GM13977 (cell line): Measurements from ENCODE around the gene ZNF536.

ENCODE experiments used
- DNase-seq: peaks from one replicate; pipeline ENCODE4 v3.0.0; 2012; ENCODE audit warnings: low spot score
- CTCF ChIP-seq: IDR thresholded peaks from 2 replicates; pipeline ENCODE4 v1.5.1; 2012; ENCODE audit warnings: mild to moderate bottlenecking, control low read depth; ENCODE audit not compliant: insufficient read depth; ENCODE audit errors: extremely low read depth, missing control alignments
- in situ Hi-C: fragments of 300-500 bp; cut with MboI; formaldehyde crosslinking; loops from one replicate; pipeline ENCODE4 v1.12.0; 2022; ENCODE audit warnings: low sequenced_read_pairs, low pct_unique_long_range_greater_than_20kb, mixed read lengths, inconsistent platforms; ENCODE audit not compliant: unreplicated experiment

ZNF536 gene

DNA sequence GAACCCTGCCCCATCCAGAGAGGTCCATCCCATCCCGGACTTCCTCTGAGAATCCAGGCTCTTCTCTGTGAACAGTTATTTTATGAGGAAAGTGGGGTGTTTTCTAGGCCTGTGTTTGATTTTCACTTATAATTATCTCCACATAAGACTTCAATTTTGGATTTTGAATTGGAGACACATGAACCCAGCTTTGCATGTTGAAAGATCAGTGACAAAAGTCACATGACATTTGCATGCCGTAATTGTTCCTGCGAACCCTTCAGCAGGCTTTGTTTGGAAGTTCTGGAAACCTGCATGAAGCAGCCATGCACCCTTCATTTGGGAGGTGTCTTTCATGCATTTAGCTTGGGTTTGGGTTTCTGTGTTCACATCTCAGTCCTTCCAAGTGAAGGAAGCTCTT lies 44.9 kb upstream of the ZNF536 start:
- DNase-seq, result no peak
- no peak for TF ChIP-seq CTCF
- in situ Hi-C loops, result no loop called here

GRCh38 chr19:30328096-30328495 lies 44.1 kb upstream of the ZNF536 start:
- DNase-seq, result no peak
- in situ Hi-C loops, result no loop called here
- TF ChIP-seq CTCF, result no peak

DNA sequence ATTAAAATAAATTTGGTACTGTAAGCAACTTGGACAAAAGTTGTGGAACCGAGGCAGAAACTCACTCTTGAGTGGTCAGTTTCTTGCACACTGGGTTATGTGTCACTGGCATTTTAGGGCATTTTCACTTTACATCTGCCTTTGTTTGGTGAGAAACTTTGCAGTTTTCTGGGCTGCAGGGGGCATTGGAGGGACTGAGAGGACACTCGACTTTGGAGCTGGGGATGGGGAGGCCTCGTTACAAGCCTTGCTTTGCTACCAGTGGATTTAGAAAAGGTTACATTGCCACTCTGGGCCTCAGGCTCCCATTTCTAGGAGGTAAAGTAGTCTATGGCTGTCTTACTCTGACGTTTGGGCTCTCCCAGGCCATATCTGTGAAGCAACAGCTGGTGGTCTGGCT lies 41.9 kb upstream of the ZNF536 start:
- in situ Hi-C loops, result no loop called here
- DNase-seq, result no peak
- TF ChIP-seq CTCF, result no peak

GRCh38 chr19:30332445-30333234 lies 39.5 kb upstream of the ZNF536 start:
- in situ Hi-C loops, result no loop called here
- TF ChIP-seq CTCF, result no peak
- no peak for DNase-seq

DNA sequence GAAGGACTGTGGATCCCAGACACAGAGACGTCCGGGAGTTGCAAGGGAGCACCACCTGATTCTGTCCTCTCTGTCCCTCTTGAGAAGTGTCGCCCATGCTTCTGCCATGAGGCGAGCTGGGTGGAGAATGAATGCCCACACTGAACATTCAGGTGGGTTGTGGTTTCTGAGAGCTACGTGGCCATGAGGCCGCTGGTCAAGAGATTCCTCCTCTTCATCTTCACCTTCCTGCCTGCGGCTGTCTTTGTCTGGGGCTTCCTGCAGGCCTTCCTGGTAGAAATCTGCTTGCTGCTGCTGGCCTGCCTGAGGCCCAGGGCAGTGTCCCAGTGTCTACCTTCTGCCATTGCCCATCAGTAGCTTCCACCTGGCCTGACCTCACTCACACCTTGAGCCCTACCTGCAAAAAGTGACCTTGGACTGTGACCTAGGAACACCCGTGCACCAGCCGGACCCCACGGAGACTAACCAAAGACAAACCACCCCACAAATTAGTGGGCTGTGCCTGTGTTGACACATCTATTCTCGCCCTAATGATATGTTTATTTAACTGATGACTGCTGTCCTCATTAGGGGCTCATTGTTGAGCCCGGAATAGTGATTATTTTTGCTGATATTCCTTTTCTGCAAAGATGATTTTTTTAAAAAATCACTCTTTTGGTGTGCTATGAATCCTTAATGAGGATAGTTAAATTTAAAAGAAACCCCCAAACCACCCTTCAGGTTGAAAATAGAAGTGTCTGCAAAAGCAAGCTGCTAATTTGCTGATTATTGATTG lies 38.7 kb upstream of the ZNF536 start:
- no peak for DNase-seq
- in situ Hi-C loops, result no loop called here
- TF ChIP-seq CTCF, result no peak

DNA sequence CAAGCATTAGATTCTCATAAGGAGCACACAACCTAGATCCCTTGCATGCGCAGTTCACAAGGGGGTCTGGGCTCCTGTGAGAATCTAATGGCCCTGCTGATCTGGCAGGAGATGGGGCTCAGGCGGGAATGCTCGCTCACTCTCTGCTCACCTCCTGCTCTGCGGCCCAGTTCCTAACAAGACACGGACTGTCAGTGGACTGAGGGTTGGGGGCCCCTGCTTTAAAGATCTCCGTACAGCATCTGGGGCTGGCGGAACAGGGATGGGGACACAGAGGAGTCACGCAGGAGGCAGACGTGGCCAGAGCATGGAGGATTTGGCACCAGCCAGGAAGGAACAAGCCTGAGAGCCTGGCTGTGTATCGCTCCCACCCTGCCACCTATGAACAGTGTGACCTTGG lies 37.3 kb upstream of the ZNF536 start:
- in situ Hi-C loops, result no loop called here

More for the DNA sequence above, 37.3 kb upstream of the ZNF536 start:
- no peak for TF ChIP-seq CTCF
- DNase-seq, result no peak
